ENCODE measurements around the gene FRAS1. TPM values are rescaled to one million over a fixed set of nuclear protein-coding genes. Genes with fewer than 3 reads are reported as not detected.

The FRAS1 gene
- total and polyA plus RNA-seq, 4 experiments from 2014 or later: not detected

DNA sequence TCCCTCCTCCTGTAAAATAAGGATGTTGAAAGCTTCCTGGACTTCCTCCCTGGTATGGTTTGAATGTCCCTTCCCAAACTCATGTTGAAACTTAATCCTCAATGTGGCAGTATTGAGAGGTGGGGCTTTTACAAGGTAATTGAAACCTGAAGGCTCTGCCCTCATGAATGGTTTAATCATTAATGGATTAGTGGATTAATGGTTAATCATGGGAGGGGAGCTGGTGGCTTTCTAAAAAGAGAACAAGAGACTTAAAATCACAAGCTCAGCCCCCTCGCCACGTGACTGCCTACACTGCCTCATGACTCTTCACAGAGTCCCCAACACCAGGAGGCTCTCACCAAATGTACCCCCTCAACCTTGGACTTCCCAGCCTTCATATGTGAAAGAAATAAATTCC is 369.8 kb downstream of the FRAS1 start:
- intact Hi-C loops (cut with micrococcal nuclease): no loop called here
- H3K4me1 Mint-ChIP-seq: no peaks in the 10 kb centered on the region
- Histone ChIP-seq H3K9me3 (ENCODE audit: control insufficient read depth in 1 of 2, low read length in 2 of 2) (no peaks in the 10 kb centered on the region), H3K4me1 (ENCODE audit: insufficient read depth, low read length) (no peaks in the 10 kb centered on the region), H3K36me3 (ENCODE audit: insufficient read depth, low read length) (no peaks in the 10 kb centered on the region), H3K27me3 (ENCODE audit: insufficient read depth, low read length) (no peaks in the 10 kb centered on the region), H3K27ac (ENCODE audit: low read depth, low read length) (no peak overlapping the region), H3K4me3 (ENCODE audit: low read length in 2 of 2) (no peak overlapping the region)
- DNase-seq: no peak
- H3K36me3 Mint-ChIP-seq: no peaks in the 10 kb centered on the region
- peaks cover 0 to 2% (median 0%) of the 10 kb centered on the region in 8 donors for H3K9me3 Mint-ChIP-seq
- H3K27me3 Mint-ChIP-seq: peaks cover 0 to 5% of the 10 kb centered on the region in 2 donors
- POLR2A ChIA-PET (ENCODE audit: partially characterized antibody): no interaction called here
- H3K4me3 Mint-ChIP-seq: no peak overlapping the region
- CTCF ChIA-PET (ENCODE audit: partially characterized antibody): interaction anchor here (0.5 kb wide), 1 partner anchor 137 kb away, joined by 3 read pairs; no protein-coding TSS in a partner anchor
- H3K27ac Mint-ChIP-seq: no peak overlapping the region

DNA sequence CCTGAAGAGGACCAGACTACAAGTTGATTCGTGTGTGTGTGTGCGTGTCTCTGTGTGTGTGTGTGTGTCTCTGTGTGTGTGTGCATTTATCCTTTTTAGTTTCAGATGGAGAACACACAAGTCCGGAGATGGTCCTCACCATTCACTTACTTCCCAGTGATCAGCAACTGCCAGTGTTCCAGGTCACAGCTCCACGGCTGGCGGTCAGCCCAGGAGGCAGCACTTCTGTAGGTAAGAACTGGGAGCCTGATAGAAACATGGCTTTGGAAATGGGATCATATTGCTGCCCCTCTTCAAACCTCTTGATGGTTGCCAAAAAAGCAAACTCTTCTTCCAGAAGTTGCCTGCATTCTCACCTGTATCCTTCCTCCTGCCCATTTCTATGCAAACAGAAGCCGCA is 371.9 kb downstream of the FRAS1 start:
- CTCF ChIA-PET (ENCODE audit: partially characterized antibody): no interaction called here
- H3K4me1 ChIP-seq (ENCODE audit: insufficient read depth, low read length): no peaks in the 10 kb centered on the region
- Mint-ChIP-seq H3K27me3 (no peaks in the 10 kb centered on the region), H3K9me3 (no peaks in the 10 kb centered on the region), H3K4me1 (no peaks in the 10 kb centered on the region), H3K36me3 (no peaks in the 10 kb centered on the region), H3K4me3 (no peak overlapping the region), H3K27ac (no peak overlapping the region)
- H3K9me3 ChIP-seq (ENCODE audit: control insufficient read depth in 1 of 2, low read length in 2 of 2): no peaks in the 10 kb centered on the region
- POLR2A ChIA-PET (ENCODE audit: partially characterized antibody): no interaction called here
- no peak overlapping the region for H3K27ac ChIP-seq (ENCODE audit: low read depth, low read length)
- no peak for DNase-seq
- intact Hi-C loops (cut with micrococcal nuclease): no loop called here
- no peaks in the 10 kb centered on the region for H3K36me3 ChIP-seq (ENCODE audit: insufficient read depth, low read length)
- H3K27me3 ChIP-seq (ENCODE audit: insufficient read depth, low read length): no peaks in the 10 kb centered on the region
- no peak overlapping the region for H3K4me3 ChIP-seq (ENCODE audit: low read length in 2 of 2)

- ChIA-PET CTCF (ENCODE audit: partially characterized antibody) (no interaction called here), POLR2A (ENCODE audit: partially characterized antibody) (no interaction called here)
- H3K9me3 ChIP-seq (ENCODE audit: control insufficient read depth in 1 of 2, low read length in 2 of 2): no peaks in the 10 kb centered on the region
Observed at GRCh38 chr4:78432896-78433295, 375.8 kb downstream of the FRAS1 start.

DNA sequence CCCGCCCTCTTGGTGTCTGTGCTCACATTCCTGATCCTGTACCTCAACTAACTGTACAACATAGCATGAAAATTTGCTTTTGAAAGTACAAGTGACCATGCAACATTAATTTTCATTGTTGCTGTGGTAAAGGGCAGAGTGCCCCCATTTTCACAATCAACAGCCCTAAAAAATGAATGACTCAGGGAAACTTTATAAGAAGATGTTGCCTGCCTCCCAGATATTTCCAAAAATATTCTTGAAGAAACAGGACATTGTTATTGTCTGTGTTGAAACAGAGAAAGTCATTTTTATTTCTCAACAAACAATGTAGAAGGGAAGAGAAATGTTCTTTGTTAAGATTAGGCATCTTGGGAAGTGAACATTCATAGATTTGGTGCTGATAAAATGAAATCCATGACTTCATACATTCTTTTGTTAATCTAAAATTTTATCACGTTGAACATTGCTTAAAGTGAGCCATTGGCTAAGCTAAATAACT is 380.5 kb downstream of the FRAS1 start:
- POLR2A ChIA-PET (ENCODE audit: partially characterized antibody): no interaction called here
- Mint-ChIP-seq H3K4me3 (no peak overlapping the region), H3K27me3 (peaks cover under 1 to 2% of the 10 kb centered on the region in 2 donors), H3K9me3 (no peaks in the 10 kb centered on the region), H3K36me3 (no peaks in the 10 kb centered on the region), H3K4me1 (no peaks in the 10 kb centered on the region), H3K27ac (no peak overlapping the region)
- CTCF ChIA-PET (ENCODE audit: partially characterized antibody): no interaction called here
- no peaks in the 10 kb centered on the region for H3K36me3 ChIP-seq (ENCODE audit: insufficient read depth, low read length)
- H3K9me3 ChIP-seq (ENCODE audit: control insufficient read depth in 1 of 2, low read length in 2 of 2): no peaks in the 10 kb centered on the region
- H3K4me3 ChIP-seq (ENCODE audit: low read length in 2 of 2): no peak overlapping the region
- intact Hi-C loops (cut with micrococcal nuclease): no loop called here
- no peak for DNase-seq
- no peaks in the 10 kb centered on the region for H3K27me3 ChIP-seq (ENCODE audit: insufficient read depth, low read length)
- H3K4me1 ChIP-seq (ENCODE audit: insufficient read depth, low read length): no peaks in the 10 kb centered on the region
- H3K27ac ChIP-seq (ENCODE audit: low read depth, low read length): no peak overlapping the region

More at GRCh38 chr4:78432896-78433295, 375.8 kb downstream of the FRAS1 start:
- intact Hi-C loops (cut with micrococcal nuclease): no loop called here
- H3K4me3 ChIP-seq (ENCODE audit: low read length in 2 of 2): no peak overlapping the region
- H3K27me3 ChIP-seq (ENCODE audit: insufficient read depth, low read length): no peaks in the 10 kb centered on the region
- Mint-ChIP-seq H3K4me3 (no peak overlapping the region), H3K27me3 (no peaks in the 10 kb centered on the region), H3K27ac (no peak overlapping the region), H3K36me3 (no peaks in the 10 kb centered on the region), H3K4me1 (no peaks in the 10 kb centered on the region), H3K9me3 (no peaks in the 10 kb centered on the region)
- DNase-seq: no peak
- no peak overlapping the region for H3K27ac ChIP-seq (ENCODE audit: low read depth, low read length)
- H3K36me3 ChIP-seq (ENCODE audit: insufficient read depth, low read length): no peaks in the 10 kb centered on the region
- H3K4me1 ChIP-seq (ENCODE audit: insufficient read depth, low read length): no peaks in the 10 kb centered on the region

DNA sequence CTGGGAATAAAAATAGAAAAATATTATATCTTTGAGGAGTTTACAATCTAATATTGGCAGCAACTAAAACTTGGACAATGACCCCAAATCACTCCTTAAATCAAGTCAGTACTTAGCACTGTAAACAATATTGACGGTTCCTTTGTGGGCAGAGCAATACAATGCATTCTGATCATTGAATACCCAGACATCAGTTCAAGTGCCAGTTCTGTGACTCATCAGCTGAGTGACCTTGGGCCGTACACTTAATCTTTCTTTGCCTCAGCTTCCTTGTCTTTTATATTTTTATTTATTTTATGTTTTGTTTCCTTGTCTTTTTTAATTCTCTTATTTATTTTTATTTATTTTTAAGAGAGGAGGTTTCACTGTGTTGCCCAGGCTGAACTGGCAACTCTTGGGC is 382.2 kb downstream of the FRAS1 start:
- intact Hi-C loops (cut with micrococcal nuclease): no loop called here
- H3K36me3 Mint-ChIP-seq: no peaks in the 10 kb centered on the region
- H3K9me3 Mint-ChIP-seq: no peaks in the 10 kb centered on the region
- H3K27ac ChIP-seq (ENCODE audit: low read depth, low read length): no peak overlapping the region
- ChIA-PET POLR2A (ENCODE audit: partially characterized antibody) (no interaction called here), CTCF (ENCODE audit: partially characterized antibody) (no interaction called here)
- no peaks in the 10 kb centered on the region for H3K27me3 ChIP-seq (ENCODE audit: insufficient read depth, low read length)
- no peak overlapping the region for H3K4me3 ChIP-seq (ENCODE audit: low read length in 2 of 2)
- H3K4me1 Mint-ChIP-seq: no peaks in the 10 kb centered on the region
- H3K4me1 ChIP-seq (ENCODE audit: insufficient read depth, low read length): no peaks in the 10 kb centered on the region
- H3K27me3 Mint-ChIP-seq: peaks cover 1 to 2% of the 10 kb centered on the region in 2 donors
- no peaks in the 10 kb centered on the region for H3K9me3 ChIP-seq (ENCODE audit: control insufficient read depth in 1 of 2, low read length in 2 of 2)
- H3K36me3 ChIP-seq (ENCODE audit: insufficient read depth, low read length): no peaks in the 10 kb centered on the region
- no peak overlapping the region for H3K4me3 Mint-ChIP-seq
- no peak for DNase-seq
- H3K27ac Mint-ChIP-seq: no peak overlapping the region

- Histone ChIP-seq H3K9me3 (ENCODE audit: control insufficient read depth in 1 of 2, low read length in 2 of 2) (no peaks in the 10 kb centered on the region), H3K4me1 (ENCODE audit: insufficient read depth, low read length) (no peaks in the 10 kb centered on the region), H3K36me3 (ENCODE audit: insufficient read depth, low read length) (no peaks in the 10 kb centered on the region), H3K4me3 (ENCODE audit: low read length in 2 of 2) (no peak overlapping the region), H3K27ac (ENCODE audit: low read depth, low read length) (no peak overlapping the region), H3K27me3 (ENCODE audit: insufficient read depth, low read length) (no peaks in the 10 kb centered on the region)
- H3K9me3 Mint-ChIP-seq: no peaks in the 10 kb centered on the region
- intact Hi-C loops (cut with micrococcal nuclease): no loop called here
- H3K36me3 Mint-ChIP-seq: no peaks in the 10 kb centered on the region
- no peak overlapping the region for H3K27ac Mint-ChIP-seq
- ChIA-PET POLR2A (ENCODE audit: partially characterized antibody) (no interaction called here), CTCF (ENCODE audit: partially characterized antibody) (no interaction called here)
- peaks cover 1 to 2% of the 10 kb centered on the region in 2 donors for H3K27me3 Mint-ChIP-seq
- no peak for DNase-seq
- H3K4me1 Mint-ChIP-seq: no peaks in the 10 kb centered on the region
- no peak overlapping the region for H3K4me3 Mint-ChIP-seq
Observed at GRCh38 chr4:78441756-78442155, 384.6 kb downstream of the FRAS1 start.

DNA sequence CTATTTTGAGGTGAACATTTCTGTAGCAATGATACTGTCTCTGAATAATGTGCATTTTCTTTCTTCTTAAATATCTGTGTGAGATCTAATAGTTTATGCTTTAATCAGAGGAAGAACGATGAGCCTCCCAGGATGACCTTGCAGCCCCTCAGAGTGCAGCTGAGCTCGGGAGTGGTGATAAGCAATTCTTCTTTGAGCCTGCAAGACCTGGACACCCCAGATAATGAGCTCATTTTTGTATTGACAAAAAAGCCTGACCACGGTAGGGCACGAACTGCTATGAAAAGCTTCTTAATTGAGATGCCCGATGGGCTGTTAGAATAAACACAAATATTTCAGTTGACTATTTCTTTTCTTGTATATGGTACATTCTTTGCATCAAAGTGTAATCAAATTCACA is 389.5 kb downstream of the FRAS1 start:
- H3K4me1 Mint-ChIP-seq: no peaks in the 10 kb centered on the region
- H3K27ac ChIP-seq (ENCODE audit: low read depth, low read length): no peak overlapping the region
- no peaks in the 10 kb centered on the region for H3K9me3 ChIP-seq (ENCODE audit: control insufficient read depth in 1 of 2, low read length in 2 of 2)
- H3K36me3 ChIP-seq (ENCODE audit: insufficient read depth, low read length): no peaks in the 10 kb centered on the region
- H3K36me3 Mint-ChIP-seq: no peaks in the 10 kb centered on the region
- H3K27ac Mint-ChIP-seq: no peak overlapping the region
- no peak overlapping the region for H3K4me3 Mint-ChIP-seq
- ChIA-PET CTCF (ENCODE audit: partially characterized antibody) (no interaction called here), POLR2A (ENCODE audit: partially characterized antibody) (no interaction called here)
- H3K27me3 Mint-ChIP-seq: peaks cover 1 to 5% of the 10 kb centered on the region in 2 donors
- no peaks in the 10 kb centered on the region for H3K9me3 Mint-ChIP-seq
- no peak overlapping the region for H3K4me3 ChIP-seq (ENCODE audit: low read length in 2 of 2)
- intact Hi-C loops (cut with micrococcal nuclease): no loop called here
- H3K27me3 ChIP-seq (ENCODE audit: insufficient read depth, low read length): no peaks in the 10 kb centered on the region
- no peaks in the 10 kb centered on the region for H3K4me1 ChIP-seq (ENCODE audit: insufficient read depth, low read length)
- no peak for DNase-seq

- no peak for DNase-seq
- H3K36me3 ChIP-seq (ENCODE audit: insufficient read depth, low read length): no peaks in the 10 kb centered on the region
- H3K27me3 ChIP-seq (ENCODE audit: insufficient read depth, low read length): no peaks in the 10 kb centered on the region
- no peak overlapping the region for H3K4me3 ChIP-seq (ENCODE audit: low read length in 2 of 2)
- ChIA-PET POLR2A (ENCODE audit: partially characterized antibody) (no interaction called here), CTCF (ENCODE audit: partially characterized antibody) (no interaction called here)
- H3K27ac ChIP-seq (ENCODE audit: low read depth, low read length): no peak overlapping the region
- no peaks in the 10 kb centered on the region for H3K36me3 Mint-ChIP-seq
- no peaks in the 10 kb centered on the region for H3K9me3 ChIP-seq (ENCODE audit: control insufficient read depth in 1 of 2, low read length in 2 of 2)
- H3K27ac Mint-ChIP-seq: no peak overlapping the region
- H3K9me3 Mint-ChIP-seq: peaks cover 0 to 2% (median 0%) of the 10 kb centered on the region in 8 donors
- H3K27me3 Mint-ChIP-seq: peaks cover 6 to 13% of the 10 kb centered on the region in 2 donors
- H3K4me1 Mint-ChIP-seq: no peaks in the 10 kb centered on the region
- H3K4me1 ChIP-seq (ENCODE audit: insufficient read depth, low read length): no peaks in the 10 kb centered on the region
- intact Hi-C loops (cut with micrococcal nuclease): no loop called here
- H3K4me3 Mint-ChIP-seq: no peak overlapping the region
Observed at GRCh38 chr4:78451407-78451806, 394.3 kb downstream of the FRAS1 start.

Data from CD4-positive, alpha-beta memory T cell (primary cell).